ENCODE measurements around the gene ELAC2. TPM values are rescaled to one million over a fixed set of nuclear protein-coding genes. Genes with fewer than 3 reads are reported as not detected.

The ELAC2 gene
- polyA plus RNA-seq, 1 experiment: 71.0 TPM

DNA sequence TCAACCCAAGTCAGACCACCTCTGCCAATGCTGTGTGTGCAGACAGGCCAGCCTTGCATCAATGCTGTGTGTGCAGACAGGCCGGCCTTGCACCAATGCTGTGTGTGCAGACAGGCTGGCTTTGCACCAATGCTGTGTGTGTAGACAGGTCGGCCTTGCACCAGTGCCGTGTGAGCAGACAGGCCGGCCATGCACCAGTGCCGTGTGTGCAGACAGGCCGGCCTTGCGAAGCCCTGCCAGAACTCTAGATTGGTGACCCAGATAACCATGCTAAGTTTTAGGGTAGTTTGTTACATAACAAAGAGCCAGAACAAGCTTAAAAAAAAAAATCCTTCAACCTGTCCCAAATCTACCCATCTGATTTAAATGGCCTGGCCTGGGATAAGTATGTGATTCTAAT lies 54.3 kb downstream of the ELAC2 start:
- Histone ChIP-seq H3K36me3 (ENCODE audit: control insufficient read depth, insufficient read depth, low read length) (no peaks in the 10 kb centered on the region), H3K4me3 (ENCODE audit: low read depth, low read length) (no peak overlapping the region), H3K27me3 (ENCODE audit: control insufficient read depth, insufficient read depth, low read length) (no peaks in the 10 kb centered on the region)
- TF ChIP-seq, protein P1, sequence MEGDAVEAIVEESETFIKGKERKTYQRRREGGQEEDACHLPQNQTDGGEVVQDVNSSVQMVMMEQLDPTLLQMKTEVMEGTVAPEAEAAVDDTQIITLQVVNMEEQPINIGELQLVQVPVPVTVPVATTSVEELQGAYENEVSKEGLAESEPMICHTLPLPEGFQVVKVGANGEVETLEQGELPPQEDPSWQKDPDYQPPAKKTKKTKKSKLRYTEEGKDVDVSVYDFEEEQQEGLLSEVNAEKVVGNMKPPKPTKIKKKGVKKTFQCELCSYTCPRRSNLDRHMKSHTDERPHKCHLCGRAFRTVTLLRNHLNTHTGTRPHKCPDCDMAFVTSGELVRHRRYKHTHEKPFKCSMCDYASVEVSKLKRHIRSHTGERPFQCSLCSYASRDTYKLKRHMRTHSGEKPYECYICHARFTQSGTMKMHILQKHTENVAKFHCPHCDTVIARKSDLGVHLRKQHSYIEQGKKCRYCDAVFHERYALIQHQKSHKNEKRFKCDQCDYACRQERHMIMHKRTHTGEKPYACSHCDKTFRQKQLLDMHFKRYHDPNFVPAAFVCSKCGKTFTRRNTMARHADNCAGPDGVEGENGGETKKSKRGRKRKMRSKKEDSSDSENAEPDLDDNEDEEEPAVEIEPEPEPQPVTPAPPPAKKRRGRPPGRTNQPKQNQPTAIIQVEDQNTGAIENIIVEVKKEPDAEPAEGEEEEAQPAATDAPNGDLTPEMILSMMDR (IDR thresholded peaks at IDR 0.05; ENCODE audit: insufficient read depth, low read depth, low read length): no peak
- no peak for DNase-seq (ENCODE audit: low read depth)
- ChIA-PET CTCF (interaction anchor here (1.3 kb wide), 1 partner anchor 17 kb away, joined by 3 read pairs; no protein-coding TSS in a partner anchor), POLR2A (no interaction called here)

DNA sequence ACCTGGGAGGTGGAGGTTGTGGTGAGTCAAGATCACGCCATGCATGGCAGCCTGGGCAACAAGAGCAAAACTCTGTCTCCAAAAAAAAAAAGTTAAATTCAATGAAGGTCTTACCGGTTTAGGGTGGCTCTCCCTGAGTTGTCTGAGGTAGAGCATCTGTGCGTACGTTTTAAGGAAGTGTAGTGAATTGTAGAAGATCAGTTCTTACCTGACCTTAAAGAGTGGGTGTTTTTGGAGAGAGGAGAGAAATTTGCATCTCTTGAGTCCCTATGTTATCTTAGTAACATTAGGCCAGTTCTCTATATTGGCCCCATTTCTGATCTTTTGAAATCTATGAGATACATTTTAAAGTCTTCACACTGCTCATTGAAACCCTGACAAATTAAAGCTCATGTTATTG lies 56.2 kb downstream of the ELAC2 start:
- ChIA-PET CTCF (no interaction called here), POLR2A (no interaction called here)
- Histone ChIP-seq H3K4me3 (ENCODE audit: low read depth, low read length) (no peak overlapping the region), H3K36me3 (ENCODE audit: control insufficient read depth, insufficient read depth, low read length) (no peaks in the 10 kb centered on the region), H3K27me3 (ENCODE audit: control insufficient read depth, insufficient read depth, low read length) (no peaks in the 10 kb centered on the region)
- TF ChIP-seq, protein P1 (IDR thresholded peaks at IDR 0.05; ENCODE audit: insufficient read depth, low read depth, low read length): no peak
- DNase-seq (ENCODE audit: low read depth): no peak

DNA sequence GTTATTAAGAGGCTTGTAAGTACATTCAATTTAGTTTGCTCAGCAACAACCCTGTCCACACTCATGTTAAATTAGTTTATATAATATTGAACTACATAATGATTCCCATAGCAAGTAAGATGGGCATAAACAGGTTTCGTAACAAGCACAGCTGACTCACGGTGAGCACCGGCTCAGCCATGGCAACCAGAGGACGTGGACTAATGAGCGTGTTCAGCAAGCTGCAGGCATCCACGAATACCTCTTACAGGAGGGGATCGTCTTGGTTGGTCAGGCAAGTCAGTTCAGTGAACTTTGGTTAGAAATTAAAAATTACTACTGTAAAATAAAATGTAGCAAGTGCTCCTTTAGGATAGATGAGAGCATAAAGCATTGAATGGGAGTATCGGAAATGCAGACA lies 58.4 kb downstream of the ELAC2 start:
- Histone ChIP-seq H3K36me3 (ENCODE audit: control insufficient read depth, insufficient read depth, low read length) (no peaks in the 10 kb centered on the region), H3K27me3 (ENCODE audit: control insufficient read depth, insufficient read depth, low read length) (no peaks in the 10 kb centered on the region), H3K4me3 (ENCODE audit: low read depth, low read length) (no peak overlapping the region)
- no peak for DNase-seq (ENCODE audit: low read depth)
- POLR2A ChIA-PET: no interaction called here
- TF ChIP-seq, protein P1 (IDR thresholded peaks at IDR 0.05; ENCODE audit: insufficient read depth, low read depth, low read length): no peak
- CTCF ChIA-PET: no interaction called here

DNA sequence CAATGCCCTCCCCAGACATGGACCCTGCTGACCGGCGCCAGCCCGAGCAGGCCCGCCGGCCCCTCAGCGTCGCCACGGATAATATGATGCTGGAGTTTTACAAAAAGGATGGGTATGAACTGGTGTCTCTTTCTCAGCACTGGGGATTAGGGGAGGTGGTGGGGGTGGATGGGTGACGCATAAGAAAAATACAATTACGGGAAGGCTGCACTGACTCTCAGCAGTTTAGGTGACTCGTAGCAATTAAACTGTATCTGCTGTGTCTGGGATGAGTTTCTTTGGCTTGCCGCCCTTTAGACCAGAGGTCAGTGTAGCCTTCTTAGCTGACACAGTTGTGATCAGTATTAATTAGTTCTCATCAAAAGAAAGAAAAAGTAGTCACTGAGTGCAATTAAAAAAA lies 59.0 kb downstream of the ELAC2 start:
- ChIA-PET CTCF (no interaction called here), POLR2A (no interaction called here)
- no peaks in the 10 kb centered on the region for H3K36me3 ChIP-seq (ENCODE audit: control insufficient read depth, insufficient read depth, low read length)
- TF ChIP-seq, protein P1 (IDR thresholded peaks at IDR 0.05; ENCODE audit: insufficient read depth, low read depth, low read length): no peak
- H3K4me3 ChIP-seq (ENCODE audit: low read depth, low read length): no peak overlapping the region
- no peaks in the 10 kb centered on the region for H3K27me3 ChIP-seq (ENCODE audit: control insufficient read depth, insufficient read depth, low read length)
- no peak for DNase-seq (ENCODE audit: low read depth)

DNA sequence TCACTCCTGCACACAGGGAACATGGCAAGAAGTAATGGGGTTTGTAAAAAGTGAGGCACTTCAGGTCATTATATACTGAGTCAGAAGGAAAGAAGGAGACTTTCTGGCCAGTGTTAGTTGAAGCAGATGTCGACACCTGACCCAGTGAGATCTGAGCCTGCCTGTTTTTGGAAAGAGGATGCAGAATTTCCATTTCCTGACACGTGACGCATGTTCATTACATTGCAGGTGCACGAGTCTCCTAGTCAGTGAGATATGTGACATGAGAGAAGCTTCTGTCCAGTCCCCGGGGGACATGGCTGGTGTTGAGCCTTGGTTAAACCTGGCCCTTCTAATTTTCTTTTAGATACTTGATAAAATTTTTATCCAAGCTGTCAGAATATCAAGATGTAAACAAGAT lies 62.3 kb downstream of the ELAC2 start:
- Histone ChIP-seq H3K27me3 (ENCODE audit: control insufficient read depth, insufficient read depth, low read length) (no peaks in the 10 kb centered on the region), H3K4me3 (ENCODE audit: low read depth, low read length) (no peak overlapping the region), H3K36me3 (ENCODE audit: control insufficient read depth, insufficient read depth, low read length) (no peaks in the 10 kb centered on the region)
- DNase-seq (ENCODE audit: low read depth): no peak
- ChIA-PET CTCF (no interaction called here), POLR2A (no interaction called here)
- TF ChIP-seq, protein P1 (IDR thresholded peaks at IDR 0.05; ENCODE audit: insufficient read depth, low read depth, low read length): no peak

Data from BJ (cell line).